K562 (cell line): ENCODE measurements around the gene HSPA6. TPM values are rescaled to one million over a fixed set of nuclear protein-coding genes. Genes with fewer than 3 reads are reported as not detected.

Experiments
- ATAC-seq: fragments of 200-7000 bp; cut with Tn5 transposase; 3 replicates; pipeline ENCODE4 v1.9.1; 2020; ENCODE audit warnings: moderate library complexity
- BruUV-seq: library from RNA; stranded (reverse); fragments of 400-500 nt; replicated peaks from 2 replicates; lab custom pipeline; 2021; lab: Mats Ljungman, UMichigan
- CTCF ChIA-PET: fragments of 300-600 bp; formaldehyde crosslinking; extraction: SDS; loops from one replicate; lab custom pipeline; 2021; ENCODE audit warnings: low intra/inter-chr PET ratio; lab: Yijun Ruan, JAX
- POLR2A ChIA-PET: fragments of 300-600, 350-650 bp; sonication (Branson Sonifier 250); formaldehyde crosslinking; extraction: SDS; loops from one replicate; lab custom pipeline; 2021; ENCODE audit warnings: antibody characterized with exemption, inconsistent platforms; lab: Yijun Ruan, JAX
- DNase-seq, 4 experiments: peaks; one replicate each; pipeline versions ENCODE4 v3.0.0 to v3.0.0-alpha.2; 2011 to 2018; ENCODE audit warnings: low spot score in 3 of 4, mixed read lengths in 3 of 4; ENCODE audit errors: extremely low read depth in 1 of 4
- FAIRE-seq: peaks from 2 replicates; lab custom pipeline; 2011; peaks lifted over from hg19 to GRCh38; lab: Jason Lieb, UNC
- H2AFZ ChIP-seq: 2 replicates; pipeline ENCODE4 v1.6.0; 2011; ENCODE audit warnings: low read depth, low read length, control low read depth, inconsistent platforms
- H3K27ac ChIP-seq: fragments of 200-600 bp; 3 replicates; pipeline ENCODE4 v1.8.0; 2011; ENCODE audit warnings: low read depth, mild to moderate bottlenecking, control low read depth, inconsistent platforms, low read length, moderate library complexity, mixed read lengths; ENCODE audit errors: extremely low read depth
- H3K27me3 ChIP-seq, 2 experiments: fragments of 300-600 bp in 1 of 2; 2 replicates in 1 of 2; 3 replicates in 1 of 2; pipeline versions ENCODE4 v1.6.0 to v1.8.0; 2011; ENCODE audit warnings: inconsistent platforms in 2 of 2, low read length in 2 of 2, mild to moderate bottlenecking in 1 of 2, mixed read lengths in 1 of 2, moderate library complexity in 1 of 2; ENCODE audit not compliant: control insufficient read depth in 2 of 2, insufficient read depth in 2 of 2
- H3K36me3 ChIP-seq: fragments of 300-600 bp; 3 replicates; pipeline ENCODE4 v1.8.0; 2011; ENCODE audit warnings: mild to moderate bottlenecking, low read length, inconsistent platforms; ENCODE audit not compliant: control insufficient read depth, insufficient read depth
- H3K4me1 ChIP-seq, 2 experiments: fragments of 200-600 bp in 1 of 2; replicated peaks in 1 of 2; 2 replicates in 1 of 2; 3 replicates in 1 of 2; pipeline versions ENCODE4 v1.5.1 to v1.8.0; 2011; ENCODE audit warnings: inconsistent platforms in 2 of 2, low read length in 2 of 2, mild to moderate bottlenecking in 1 of 2, mixed read lengths in 1 of 2, moderate library complexity in 1 of 2; ENCODE audit not compliant: control insufficient read depth in 2 of 2, insufficient read depth in 2 of 2
- H3K4me2 ChIP-seq: 2 replicates; pipeline ENCODE4 v1.6.1; 2011; ENCODE audit warnings: low read length, control low read depth, inconsistent platforms, mixed read lengths; ENCODE audit not compliant: insufficient read depth
- H3K4me3 ChIP-seq: fragments of 200-600 bp; sonication (generic), shearing (Covaris generic); 2 replicates; pipeline ENCODE4 v1.5.1; 2016; ENCODE audit warnings: control low read depth, inconsistent platforms
- H3K79me2 ChIP-seq: fragments of 200-600 bp; 3 replicates; pipeline ENCODE4 v1.8.0; 2011; ENCODE audit warnings: low read length, inconsistent platforms; ENCODE audit not compliant: control insufficient read depth, insufficient read depth
- H3K9ac ChIP-seq, 2 experiments: 2 replicates each; pipeline versions ENCODE4 v1.6.0 to v1.6.1; 2011; ENCODE audit warnings: low read depth in 2 of 2, low read length in 2 of 2, control low read depth in 1 of 2, inconsistent platforms in 1 of 2, mild to moderate bottlenecking in 1 of 2, mixed read lengths in 1 of 2; ENCODE audit not compliant: insufficient read depth in 1 of 2
- H3K9me1 ChIP-seq: one replicate; pipeline ENCODE4 v1.6.0; 2011; ENCODE audit warnings: inconsistent platforms, mild to moderate bottlenecking, low read length, moderate library complexity; ENCODE audit not compliant: control insufficient read depth, insufficient read depth
- H3K9me3 ChIP-seq: replicated peaks from 2 replicates; pipeline ENCODE4 v1.5.1; 2011; ENCODE audit warnings: low read depth, low read length, inconsistent platforms; ENCODE audit not compliant: control insufficient read depth, insufficient read depth
- H4K20me1 ChIP-seq: replicated peaks from 2 replicates; pipeline ENCODE4 v1.6.1; 2011; ENCODE audit warnings: low read length, inconsistent platforms, mixed read lengths; ENCODE audit not compliant: control insufficient read depth, insufficient read depth
- ARID3A ChIP-seq: IDR thresholded peaks from 2 replicates; pipeline ENCODE4 v1.6.1; 2012; ENCODE audit warnings: low read depth, low read length, improper control_type of control experiment, borderline replicate concordance
- CREB1 ChIP-seq, 2 experiments: sonication (generic) in 1 of 2; formaldehyde crosslinking in 1 of 2; IDR thresholded peaks; 2 replicates each; pipeline versions ENCODE4 v1.6.1 to v1.8.0; 2012 to 2022; ENCODE audit warnings: inconsistent platforms in 1 of 2, mild to moderate bottlenecking in 1 of 2, missing genetic modification reagents in 1 of 2, moderate library complexity in 1 of 2
- ESRRA ChIP-seq: fragments of 450-650 bp; IDR thresholded peaks from 2 replicates; pipeline ENCODE4 v1.6.1; 2014; ENCODE audit warnings: low read depth, mild to moderate bottlenecking, moderate library complexity, borderline replicate concordance
- FOXM1 ChIP-seq, 2 experiments: fragments of 450-650 bp in 1 of 2; sonication (generic) in 1 of 2; formaldehyde crosslinking in 1 of 2; IDR thresholded peaks; 2 replicates each; pipeline versions ENCODE4 v1.6.1 to v1.9.0; 2017 to 2022; ENCODE audit warnings: low read depth in 2 of 2, mild to moderate bottlenecking in 2 of 2, missing genetic modification reagents in 1 of 2, moderate library complexity in 1 of 2
- GTF3C2 ChIP-seq: IDR thresholded peaks from 3 replicates; pipeline ENCODE4 v1.6.1; 2011; ENCODE audit warnings: borderline replicate concordance, mild to moderate bottlenecking, moderate library complexity; ENCODE audit not compliant: insufficient read length; ENCODE audit errors: extremely low read depth
- MCM7 ChIP-seq, 2 experiments: fragments of 450-650 bp; IDR thresholded peaks; 2 replicates each; pipeline ENCODE4 v1.6.1; 2016 to 2018
- POLR2H ChIP-seq: IDR thresholded peaks from 2 replicates; pipeline ENCODE4 v1.6.1; 2016; ENCODE audit warnings: missing genetic modification characterization, low read depth, mild to moderate bottlenecking, control low read depth, missing compliant biosample characterization, moderate library complexity
- TBP ChIP-seq: optimal IDR thresholded peaks from 2 replicates; pipeline ENCODE3; 2011; ENCODE audit warnings: low read depth, low read length, improper control_type of control experiment
- ZNF316 ChIP-seq: fragments of 450-650 bp; IDR thresholded peaks from 2 replicates; pipeline ENCODE4 v1.6.1; 2016
- ZNF592 ChIP-seq: fragments of 450-650 bp; IDR thresholded peaks from 2 replicates; pipeline ENCODE4 v1.6.1; 2017; ENCODE audit warnings: antibody characterized with exemption, mild to moderate bottlenecking
- WGBS: fragments of 100-300 bp; shearing (Covaris generic); methylation state at CpG from one replicate; pipeline ENCODE4 v1.1.6; 2016; ENCODE audit warnings: low coverage, mixed read lengths; ENCODE audit not compliant: insufficient coverage; ENCODE audit errors: missing lambda C conversion rate; 5-methylcytosine and 5-hydroxymethylcytosine counted together
- in situ Hi-C: fragments of 300-500 bp; cut with MboI; formaldehyde crosslinking; loops from 4 replicates; pipeline ENCODE4 v1.15.0; 2018; ENCODE audit warnings: inconsistent platforms, mixed read lengths
- intact Hi-C: fragments of 100-400 bp; cut with micrococcal nuclease; formaldehyde crosslinking; loops from 2 replicates; pipeline ENCODE4 v1.14.2; 2022
- polyA plus RNA-seq, 8 experiments: library from polyadenylated mRNA; depleted of rRNA in 4 of 8; stranded (reverse) in 5 of 8; unstranded in 3 of 8; fragments of >200 nt; fragmentation: Nextera tagmentation in 2 of 8; fragmentation: Illumina TruSeq in 1 of 8; extraction: Ambion mirVana in 2 of 8; extraction: Trizol in 1 of 8; gene quantifications; 2 replicates each; pipeline versions ENCODE4 v1.2.1 to v1.2.3, GENCODE V29; 2011 to 2014; ENCODE audit warnings: inconsistent platforms in 1 of 8, missing spikeins in 1 of 8
- total RNA-seq, 7 experiments: library from RNA; depleted of rRNA in 6 of 7; stranded (reverse); fragments of >200 nt in 6 of 7; fragmentation: Illumina TruSeq in 2 of 7; extraction: Trizol in 2 of 7; gene quantifications; 2 replicates each; pipeline versions ENCODE4 v1.2.1 to v1.2.3, GENCODE V29; 2011 to 2021; ENCODE audit warnings: low replicate concordance in 1 of 7

Gene HSPA6
- total and polyA plus RNA-seq, 9 of the 15 experiments (the other 6 are each of a cell fraction or from before 2014, with no cell fraction given): 0.15 to 10.0 (median 2.4) TPM

- Histone ChIP-seq H3K36me3 (peaks cover 8% of the 10 kb centered on the region; the same call in 2 of the 3 replicates), H3K9me3 (no peaks in the 10 kb centered on the region), H3K27me3 (no peaks in the 10 kb centered on the region), H3K9ac (peak overlapping the region in 1 of 2 experiments; percentile 56; a peak in 3 of 4 replicates), H3K79me2 (peaks cover 37% of the 10 kb centered on the region), H3K9me1 (no peaks in the 10 kb centered on the region), H2AFZ (peak overlapping the region; percentile 74), H4K20me1 (no peaks in the 10 kb centered on the region), H3K4me1 (peaks cover 13 to 49% of the 10 kb centered on the region in 2 experiments), H3K4me3 (no peak overlapping the region), H3K27ac (peak overlapping the region; percentile 87), H3K4me2 (peak overlapping the region; percentile 15; the same call in 1 of the 2 replicates)
- CTCF ChIA-PET: no interaction called here
- POLR2A ChIA-PET: interaction anchor here (0.6 to 1.6 kb wide), 3 partner anchors 7 to 18 kb away, joined by 3 to 6 read pairs (median 3); no protein-coding TSS in a partner anchor
- BruUV-seq: no TSS peak
- WGBS: 0% methylated on average over 1 of the region's 1 CpG
- FAIRE-seq (peak; percentile 87), ATAC-seq (peak; percentile 52), DNase-seq (peak; percentile 48 to 90 (median 68))
- intact Hi-C loops: no loop called here
- in situ Hi-C loops: no loop called here
- TF ChIP-seq ZNF592: 0 out of 2 replicates have a peak, but pooled peaks have one; percentile 19
- peak; percentile 56; the same call in 1 of the 2 replicates for TF ChIP-seq POLR2H (tag)
- no peak for TF ChIP-seq MCM7 (IDR thresholded peaks at IDR 0.05)
- peak; percentile 41; the same call in 1 of the 2 replicates for TF ChIP-seq ESRRA
- TF ChIP-seq ARID3A: peak; percentile 85; the same call in 1 of the 2 replicates
- peak; percentile 22; the same call in 1 of the 2 replicates for TF ChIP-seq CREB1 (IDR thresholded peaks at IDR 0.05)
- TF ChIP-seq CREB1 (CRISPR knock-in tag; IDR thresholded peaks at IDR 0.05): no peak
- peak; percentile 79 for TF ChIP-seq GTF3C2
- TF ChIP-seq FOXM1 (IDR thresholded peaks at IDR 0.05; ENCODE audit: low read depth): peak; percentile 57
- no peak for TF ChIP-seq FOXM1 (CRISPR knock-in tag; IDR thresholded peaks at IDR 0.05; ENCODE audit: low read depth)
- TF ChIP-seq TBP: peak; percentile 79
- TF ChIP-seq ZNF316: peak; percentile 91
These were observed 21.5 kb upstream of the HSPA6 start for GRCh38 chr1:161502641-161503393.
